Fibroblast of the aortic adventitia (primary cell): ENCODE results near the gene TXNRD2. TPM values are rescaled to one million over a fixed set of nuclear protein-coding genes. Genes with fewer than 3 reads are reported as not detected.

Source experiments
- DNase-seq: peaks from one replicate; pipeline ENCODE4 v3.0.0-alpha.2; 2010; ENCODE audit warnings: low read depth
- H3K4me3 ChIP-seq: 2 replicates; pipeline ENCODE4 v1.5.1; 2011; ENCODE audit warnings: low read depth, mild to moderate bottlenecking, control low read depth, low read length, moderate library complexity
- total RNA-seq: library from RNA; depleted of rRNA; stranded (reverse); fragments of >200 nt; gene quantifications from 2 replicates; pipeline ENCODE4 v1.2.3, GENCODE V29; 2012; ENCODE audit warnings: low replicate concordance
- TF ChIP-seq, protein P1 (sequence below): IDR thresholded peaks from 2 replicates; pipeline ENCODE4 v1.5.1; 2011; ENCODE audit warnings: mild to moderate bottlenecking, low read length, control low read depth, inconsistent platforms; ENCODE audit not compliant: insufficient read depth

Gene TXNRD2
- total RNA-seq, 1 donor, result 16.4 TPM

DNA sequence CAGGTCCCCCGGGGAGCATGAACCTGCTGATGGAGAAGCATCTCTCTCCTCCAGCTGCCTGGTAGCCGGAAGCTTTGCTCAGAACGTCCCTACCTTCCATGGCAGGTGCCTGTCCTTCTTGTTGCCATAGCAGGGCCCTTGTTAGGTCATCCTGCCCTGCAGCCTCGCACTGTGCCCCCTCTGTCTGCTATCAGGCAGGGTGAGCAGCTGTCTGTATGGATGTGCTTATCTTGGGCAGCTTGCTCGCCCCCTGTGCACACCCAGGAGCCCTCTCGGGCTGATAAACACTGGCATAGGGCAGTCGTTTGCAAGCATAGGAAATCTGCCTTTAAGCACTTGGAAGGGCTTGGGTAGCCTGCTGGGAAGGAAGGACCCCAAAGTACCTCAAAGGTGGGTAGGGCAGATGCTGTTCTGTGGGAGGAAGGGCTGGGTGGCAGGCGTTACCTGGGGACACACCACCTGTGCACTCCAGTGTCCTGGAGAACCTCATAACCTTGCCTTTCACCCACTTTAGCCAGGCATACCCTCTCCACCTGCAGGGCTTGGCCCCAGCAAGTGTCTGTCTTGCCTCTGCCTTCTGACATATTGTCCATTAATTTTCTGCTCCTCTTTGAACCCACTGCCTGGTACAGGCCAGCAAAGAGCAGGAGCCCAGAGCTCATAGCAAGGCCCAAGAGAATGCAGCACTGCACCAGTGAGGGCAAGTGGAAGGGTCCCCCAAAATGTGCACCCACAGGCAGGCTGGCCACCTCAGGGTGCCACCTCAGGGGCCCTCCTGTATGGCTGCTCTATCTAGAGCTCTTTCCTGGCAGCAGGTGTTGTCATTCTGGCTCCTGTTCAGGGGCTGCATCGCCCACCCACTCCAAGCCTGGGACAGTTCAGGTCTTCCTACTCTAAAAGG is 8.0 kb downstream of the TXNRD2 start:
- TF ChIP-seq, protein P1, sequence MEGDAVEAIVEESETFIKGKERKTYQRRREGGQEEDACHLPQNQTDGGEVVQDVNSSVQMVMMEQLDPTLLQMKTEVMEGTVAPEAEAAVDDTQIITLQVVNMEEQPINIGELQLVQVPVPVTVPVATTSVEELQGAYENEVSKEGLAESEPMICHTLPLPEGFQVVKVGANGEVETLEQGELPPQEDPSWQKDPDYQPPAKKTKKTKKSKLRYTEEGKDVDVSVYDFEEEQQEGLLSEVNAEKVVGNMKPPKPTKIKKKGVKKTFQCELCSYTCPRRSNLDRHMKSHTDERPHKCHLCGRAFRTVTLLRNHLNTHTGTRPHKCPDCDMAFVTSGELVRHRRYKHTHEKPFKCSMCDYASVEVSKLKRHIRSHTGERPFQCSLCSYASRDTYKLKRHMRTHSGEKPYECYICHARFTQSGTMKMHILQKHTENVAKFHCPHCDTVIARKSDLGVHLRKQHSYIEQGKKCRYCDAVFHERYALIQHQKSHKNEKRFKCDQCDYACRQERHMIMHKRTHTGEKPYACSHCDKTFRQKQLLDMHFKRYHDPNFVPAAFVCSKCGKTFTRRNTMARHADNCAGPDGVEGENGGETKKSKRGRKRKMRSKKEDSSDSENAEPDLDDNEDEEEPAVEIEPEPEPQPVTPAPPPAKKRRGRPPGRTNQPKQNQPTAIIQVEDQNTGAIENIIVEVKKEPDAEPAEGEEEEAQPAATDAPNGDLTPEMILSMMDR, result no peak
- DNase-seq, result no peak
- H3K4me3 ChIP-seq, result no peak overlapping the region

DNA sequence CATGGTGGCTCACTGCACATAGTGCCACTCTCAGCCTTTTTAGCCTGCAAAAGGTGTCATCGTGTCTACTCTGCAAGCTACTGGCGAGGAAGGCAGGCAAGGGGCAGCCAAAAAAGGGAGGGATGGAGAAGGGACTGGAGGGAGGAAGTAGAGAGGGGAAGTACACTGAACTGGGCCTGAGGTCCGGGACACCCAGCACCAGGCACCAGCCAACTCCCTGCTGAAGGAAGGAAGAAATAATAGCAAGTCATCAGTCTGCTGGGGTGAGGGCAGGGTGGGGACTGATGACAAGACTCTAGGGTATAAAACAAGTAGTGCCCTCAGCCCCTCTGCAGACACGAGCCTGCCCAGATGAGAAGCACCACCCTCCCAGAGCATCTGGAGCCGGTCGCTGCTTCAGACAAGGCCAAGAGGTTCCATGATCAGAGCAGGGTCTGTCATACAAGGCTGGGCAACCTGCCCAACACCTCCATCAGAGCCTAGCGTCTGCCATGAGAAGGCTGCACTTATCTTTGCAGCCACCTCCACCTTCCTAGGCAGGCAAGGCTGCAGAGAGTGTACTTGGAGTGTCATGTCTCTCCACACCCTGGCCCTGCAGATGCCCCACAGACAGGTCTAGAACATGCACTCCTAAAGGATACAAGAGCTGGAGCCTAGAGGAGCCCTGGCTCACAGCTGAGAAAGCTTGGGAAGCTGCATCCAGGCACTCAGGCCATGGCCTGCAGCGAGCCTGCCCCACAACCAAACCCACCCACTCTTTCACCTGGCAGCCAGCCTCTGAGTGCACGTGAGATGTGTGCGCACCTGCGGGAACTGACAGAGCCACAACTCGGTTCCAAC is 9.0 kb downstream of the TXNRD2 start:
- no peak overlapping the region for H3K4me3 ChIP-seq
- no peak for DNase-seq
- TF ChIP-seq, protein P1, result no peak

DNA sequence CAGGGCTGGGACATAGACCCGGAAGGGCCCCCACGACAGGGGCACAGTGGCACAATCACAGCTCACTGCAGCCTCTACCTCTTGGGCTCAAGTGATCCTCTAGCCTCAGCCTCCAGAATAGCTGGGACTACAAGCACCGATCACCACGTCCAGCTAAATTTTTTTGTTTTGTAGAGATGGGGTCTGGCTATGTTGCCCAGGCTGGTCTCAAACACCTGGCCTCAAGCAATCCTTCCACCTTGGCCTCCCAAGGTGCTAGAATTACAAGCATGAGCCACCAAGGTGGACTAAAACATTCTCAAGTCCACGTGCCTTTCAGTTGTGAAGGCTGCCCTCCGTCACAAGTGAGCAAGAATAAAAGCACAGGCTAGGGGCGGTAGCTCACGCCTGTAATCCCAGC is 10.1 kb downstream of the TXNRD2 start:
- no peak for DNase-seq
- H3K4me3 ChIP-seq, result no peak overlapping the region
- TF ChIP-seq, protein P1, result no peak

DNA sequence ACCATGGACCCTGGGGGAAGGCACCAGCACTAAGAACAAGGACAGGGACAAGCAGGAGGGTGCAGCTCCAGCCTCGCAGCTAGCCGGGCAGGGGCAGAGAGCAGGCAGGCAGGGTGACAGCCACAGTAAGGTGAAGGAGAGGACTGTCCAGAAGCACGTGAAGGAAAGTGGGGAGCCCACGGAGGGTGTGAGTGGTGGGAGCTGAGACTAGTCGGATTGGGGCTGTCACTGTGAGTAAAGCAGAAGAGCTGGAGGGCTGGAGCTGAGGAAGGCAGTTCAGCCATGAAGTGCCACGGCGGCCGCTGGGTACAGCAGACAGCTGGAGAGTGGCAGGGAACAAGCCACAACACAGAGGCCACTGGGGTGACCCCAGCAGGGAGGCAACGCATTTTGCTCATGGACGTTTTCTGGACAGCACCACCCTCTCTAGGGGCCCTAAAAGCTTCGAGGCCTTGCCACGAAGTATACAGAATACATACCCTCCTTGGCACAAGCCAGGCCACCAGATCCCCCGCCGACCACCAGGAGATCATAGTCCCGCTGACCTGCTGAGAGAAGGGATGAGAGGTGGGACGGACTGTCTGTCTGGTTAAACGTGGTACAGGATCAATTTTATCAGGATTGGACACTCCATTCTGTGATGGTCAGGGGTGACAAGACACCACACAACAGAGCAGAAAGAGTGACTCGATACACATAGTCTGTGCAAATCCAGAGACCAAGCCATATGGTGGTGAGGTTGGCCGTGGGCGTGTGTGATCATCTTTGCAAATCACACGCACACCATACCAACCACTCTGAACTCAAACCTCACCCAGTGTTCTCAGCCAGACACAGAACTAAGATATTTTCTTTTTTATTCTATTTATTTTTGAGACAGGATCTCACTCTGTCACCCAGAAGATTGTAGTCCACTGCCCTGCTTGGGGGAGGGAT is 10.8 kb downstream of the TXNRD2 start:
- DNase-seq, result no peak

DNA sequence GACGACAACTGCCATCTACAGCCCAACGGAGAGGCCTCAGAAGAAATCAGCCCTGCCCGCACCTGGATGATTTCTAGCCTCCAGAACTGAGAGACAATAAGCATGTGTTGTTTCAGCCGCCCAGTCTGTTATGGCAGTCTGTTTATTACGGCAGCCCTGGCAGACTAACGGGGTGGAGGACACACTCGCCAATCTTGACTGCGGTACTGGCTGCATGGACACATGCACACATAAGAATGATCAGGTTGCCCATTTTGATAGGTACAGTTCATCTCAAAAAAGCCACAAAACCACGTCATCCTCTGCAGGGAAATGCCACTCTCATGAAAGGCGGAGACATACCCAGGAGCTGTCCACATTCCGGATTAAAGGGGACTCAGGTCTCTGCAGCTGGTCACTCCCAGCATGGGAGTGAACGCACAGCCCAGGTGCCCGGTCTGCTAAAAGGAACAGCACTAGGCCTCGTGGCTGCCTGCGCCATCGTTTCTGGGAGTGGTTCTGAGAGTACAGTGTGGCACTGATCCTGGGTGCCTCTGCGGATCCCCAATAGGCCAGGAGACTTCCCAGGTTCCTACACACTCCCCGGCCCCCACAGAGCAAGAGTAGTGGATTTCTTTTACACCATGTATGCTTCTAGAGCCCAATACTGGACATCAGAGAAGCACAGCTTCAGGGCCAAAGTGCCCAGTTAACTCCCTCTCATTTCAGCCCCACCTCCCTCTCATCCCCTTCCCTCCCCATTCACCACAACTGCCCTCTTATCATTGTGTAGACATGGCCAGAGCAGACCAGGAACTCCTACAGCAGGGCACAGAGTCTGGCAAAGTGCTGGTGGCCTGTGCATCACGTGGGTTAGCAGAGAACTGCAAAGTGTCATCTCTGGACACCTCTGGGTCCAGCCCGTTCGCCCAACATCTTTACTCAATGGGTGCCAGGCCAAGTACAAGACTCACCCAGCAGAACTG is 11.8 kb downstream of the TXNRD2 start:
- TF ChIP-seq, protein P1, result no peak
- H3K4me3 ChIP-seq, result no peak overlapping the region
- no peak for DNase-seq

More for the DNA sequence above, 10.8 kb downstream of the TXNRD2 start:
- TF ChIP-seq, protein P1, result no peak
- no peak overlapping the region for H3K4me3 ChIP-seq
